ENCODE measurements around the gene KCNH1.

DNA sequence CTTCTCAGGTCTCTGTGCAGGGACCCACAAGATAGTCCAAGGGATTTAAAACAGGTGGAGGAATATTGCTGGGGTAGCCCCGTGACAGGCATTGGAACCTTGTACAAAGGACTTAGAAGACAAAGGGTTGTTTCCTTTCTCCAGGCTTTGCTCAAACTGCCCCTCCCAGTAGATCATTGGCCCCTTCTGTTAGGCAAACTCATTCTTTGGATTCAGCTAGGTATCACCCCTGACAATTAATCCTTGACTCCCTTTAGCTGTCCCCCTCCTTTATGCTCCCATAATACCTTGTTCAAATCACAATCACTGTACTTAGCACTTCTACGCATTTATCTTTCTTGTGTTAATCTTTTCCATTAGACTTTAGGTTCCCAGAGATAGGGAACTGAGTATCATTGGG lies 360.5 kb downstream of the KCNH1 start:
- no peak for TF ChIP-seq RFX1 (IDR thresholded peaks at IDR 0.05)
- no peak for TF ChIP-seq STAG1 (CRISPR knock-in tag; IDR thresholded peaks at IDR 0.05; ENCODE audit: borderline replicate concordance)
- TF ChIP-seq POLR2A (conservative IDR thresholded peaks at IDR 0.05) = no peak
- no peak for TF ChIP-seq HDAC6 (IDR thresholded peaks at IDR 0.05; ENCODE audit: low read depth, low read length)
- TF ChIP-seq HNRNPLL (IDR thresholded peaks at IDR 0.05; ENCODE audit: low read depth, low read length, poor library complexity, severe bottlenecking) = no peak
- no peak for TF ChIP-seq MTA3 (IDR thresholded peaks at IDR 0.05; ENCODE audit: borderline replicate concordance)
- no peak for TF ChIP-seq EZH2 (IDR thresholded peaks at IDR 0.05; ENCODE audit: borderline replicate concordance, low read depth, low read length)
- TF ChIP-seq RBFOX2 (IDR thresholded peaks at IDR 0.05; ENCODE audit: low read depth, low read length) = no peak
- TF ChIP-seq, protein P1, sequence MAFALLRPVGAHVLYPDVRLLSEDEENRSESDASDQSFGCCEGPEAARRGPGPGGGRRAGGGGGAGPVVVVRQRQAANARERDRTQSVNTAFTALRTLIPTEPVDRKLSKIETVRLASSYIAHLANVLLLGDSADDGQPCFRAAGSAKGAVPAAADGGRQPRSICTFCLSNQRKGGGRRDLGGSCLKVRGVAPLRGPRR (CRISPR knock-in tag; IDR thresholded peaks at IDR 0.05) = no peak
- TF ChIP-seq, protein P2, sequence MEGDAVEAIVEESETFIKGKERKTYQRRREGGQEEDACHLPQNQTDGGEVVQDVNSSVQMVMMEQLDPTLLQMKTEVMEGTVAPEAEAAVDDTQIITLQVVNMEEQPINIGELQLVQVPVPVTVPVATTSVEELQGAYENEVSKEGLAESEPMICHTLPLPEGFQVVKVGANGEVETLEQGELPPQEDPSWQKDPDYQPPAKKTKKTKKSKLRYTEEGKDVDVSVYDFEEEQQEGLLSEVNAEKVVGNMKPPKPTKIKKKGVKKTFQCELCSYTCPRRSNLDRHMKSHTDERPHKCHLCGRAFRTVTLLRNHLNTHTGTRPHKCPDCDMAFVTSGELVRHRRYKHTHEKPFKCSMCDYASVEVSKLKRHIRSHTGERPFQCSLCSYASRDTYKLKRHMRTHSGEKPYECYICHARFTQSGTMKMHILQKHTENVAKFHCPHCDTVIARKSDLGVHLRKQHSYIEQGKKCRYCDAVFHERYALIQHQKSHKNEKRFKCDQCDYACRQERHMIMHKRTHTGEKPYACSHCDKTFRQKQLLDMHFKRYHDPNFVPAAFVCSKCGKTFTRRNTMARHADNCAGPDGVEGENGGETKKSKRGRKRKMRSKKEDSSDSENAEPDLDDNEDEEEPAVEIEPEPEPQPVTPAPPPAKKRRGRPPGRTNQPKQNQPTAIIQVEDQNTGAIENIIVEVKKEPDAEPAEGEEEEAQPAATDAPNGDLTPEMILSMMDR (IDR thresholded peaks at IDR 0.05 in 2 of 3, conservative IDR thresholded peaks at IDR 0.05 in 1 of 3; ENCODE audit: insufficient read depth in 2 of 3, low read depth in 1 of 3, low read length in 3 of 3) = no peak
- TF ChIP-seq LEF1 (IDR thresholded peaks at IDR 0.05) = no peak
